Gastrocnemius medialis (tissue), 4 donors: ENCODE measurements around the gene RBM47. TPM values are rescaled to one million over a fixed set of nuclear protein-coding genes. Genes with fewer than 3 reads are reported as not detected.
"Not testable (repeated sequence)": the region's sequence is repeated elsewhere in the genome, so short reads cannot be mapped to it uniquely, and the experiment has no call there.

ENCODE experiments used
- ATAC-seq, 2 donors: fragments of 150-250 bp; one replicate each; pipeline ENCODE4 v1.9.1; 2016
- DNase-seq, 2 donors: peaks; one replicate each; pipeline ENCODE4 v3.0.0-alpha.2; 2019
- H3K27ac ChIP-seq, 4 donors: fragments of 200-600 bp; sonication (generic); 1 replicate in 1 of 4; 2 replicates in 3 of 4; pipeline ENCODE4 v1.5.1; 2016 to 2018; ENCODE audit warnings: mild to moderate bottlenecking in 2 of 4, moderate library complexity in 1 of 4
- H3K27me3 ChIP-seq, 3 donors: fragments of 200-600 bp; sonication (generic) in 2 of 3; 1 replicate in 1 of 3; 2 replicates in 2 of 3; pipeline versions ENCODE4 v1.5.1 to v1.6.0; 2016 to 2019; ENCODE audit warnings: mild to moderate bottlenecking in 1 of 3, moderate library complexity in 1 of 3
- H3K36me3 ChIP-seq, 2 donors: fragments of 200-600 bp; sonication (generic) in 1 of 2; one replicate each; pipeline ENCODE4 v1.5.1; 2017 to 2018
- H3K4me1 ChIP-seq, 2 donors: fragments of 200-600 bp; sonication (generic) in 1 of 2; one replicate each; pipeline ENCODE4 v1.5.1; 2016 to 2017; ENCODE audit warnings: mild to moderate bottlenecking in 2 of 2
- H3K4me3 ChIP-seq, 4 donors: fragments of 200-600 bp; sonication (generic) in 3 of 4; 1 replicate in 1 of 4; 2 replicates in 3 of 4; pipeline ENCODE4 v1.5.1; 2016 to 2019; ENCODE audit warnings: mild to moderate bottlenecking in 2 of 4
- H3K9me3 ChIP-seq, 3 donors: fragments of 200-600 bp; sonication (generic) in 2 of 3; 1 replicate in 1 of 3; 2 replicates in 2 of 3; pipeline ENCODE4 v1.5.1; 2016 to 2019
- CTCF ChIP-seq, 5 experiments: fragments of 450-650 bp in 3 of 5; fragments of 200-600 bp in 2 of 5; sonication (generic) in 2 of 5; IDR thresholded peaks in 4 of 5; conservative IDR thresholded peaks in 1 of 5; 1 replicate in 4 of 5; 2 replicates in 1 of 5; pipeline ENCODE4 v1.5.1; 2016 to 2019; ENCODE audit warnings: antibody characterized with exemption in 5 of 5, mild to moderate bottlenecking in 3 of 5, moderate library complexity in 3 of 5
- POLR2A ChIP-seq, 2 donors: fragments of 450-650 bp; IDR thresholded peaks; one replicate each; pipeline ENCODE4 v1.6.1; 2017; ENCODE audit warnings: antibody characterized with exemption in 2 of 2, mild to moderate bottlenecking in 2 of 2, moderate library complexity in 2 of 2
- in situ Hi-C, 4 donors: fragments of 200-750 bp; cut with MboI; loops; one replicate each; pipeline versions ENCODE4 v1.15.0 to v1.8.0; 2017; ENCODE audit warnings: low sequenced_read_pairs in 4 of 4
- intact Hi-C: fragments of 100-400 bp; cut with DNase I; formaldehyde crosslinking; loops from one replicate; pipeline ENCODE4 v1.15.1; 2023; ENCODE audit warnings: low total_unique reads
- total RNA-seq, 4 donors: library from RNA; depleted of rRNA; stranded (reverse); fragments of >200 nt; gene quantifications; one replicate each; pipeline versions ENCODE4 v1.1.0 to v1.2.3, GENCODE V29; 2016

The RBM47 gene
- total RNA-seq, 4 donors from 2014 or later = 1.5 to 8.7 (median 4.3) TPM

GRCh38 chr4:40448875-40449274 lies 180.8 kb downstream of the RBM47 start:
- H3K27me3 ChIP-seq = no peaks in the 10 kb centered on the region
- no peak overlapping the region for H3K4me3 ChIP-seq
- no peaks in the 10 kb centered on the region for H3K36me3 ChIP-seq
- DNase-seq (no peak), ATAC-seq (no peak)
- H3K4me1 ChIP-seq = no peaks in the 10 kb centered on the region
- no peaks in the 10 kb centered on the region for H3K9me3 ChIP-seq
- TF ChIP-seq POLR2A (IDR thresholded peaks at IDR 0.05) (no peak), CTCF (IDR thresholded peaks at IDR 0.05 in 4 of 5, conservative IDR thresholded peaks at IDR 0.05 in 1 of 5) (no peak)
- no peak overlapping the region for H3K27ac ChIP-seq
- intact Hi-C loops (no loop called here), in situ Hi-C loops (no loop called here)

- no peak for ATAC-seq
- Histone ChIP-seq H3K27me3 (no peaks in the 10 kb centered on the region), H3K36me3 (no peaks in the 10 kb centered on the region), H3K4me3 (no peak overlapping the region), H3K4me1 (no peaks in the 10 kb centered on the region), H3K27ac (no peak overlapping the region), H3K9me3 (no peaks in the 10 kb centered on the region)
- in situ Hi-C loops (no loop called here), intact Hi-C loops (no loop called here)
- DNase-seq = no peak
- TF ChIP-seq CTCF (IDR thresholded peaks at IDR 0.05 in 4 of 5, conservative IDR thresholded peaks at IDR 0.05 in 1 of 5) = no peak
- TF ChIP-seq POLR2A (IDR thresholded peaks at IDR 0.05) = no peak
These were observed 182.8 kb downstream of the RBM47 start for GRCh38 chr4:40446839-40447238.

- H3K4me1 ChIP-seq, H3K27me3 ChIP-seq, DNase-seq, intact Hi-C loops, H3K36me3 ChIP-seq, ATAC-seq, H3K9me3 ChIP-seq, H3K4me3 ChIP-seq, H3K27ac ChIP-seq, in situ Hi-C loops: not testable (repeated sequence)
These were observed 183.4 kb downstream of the RBM47 start for GRCh38 chr4:40446261-40446750.

- no peaks in the 10 kb centered on the region for H3K27me3 ChIP-seq
- no peaks in the 10 kb centered on the region for H3K36me3 ChIP-seq
- in situ Hi-C loops (no loop called here), intact Hi-C loops (no loop called here)
- DNase-seq (no peak), ATAC-seq (no peak)
- no peak overlapping the region for H3K27ac ChIP-seq
- no peaks in the 10 kb centered on the region for H3K4me1 ChIP-seq
- H3K4me3 ChIP-seq = no peak overlapping the region
- no peaks in the 10 kb centered on the region for H3K9me3 ChIP-seq
- no peak for TF ChIP-seq CTCF (IDR thresholded peaks at IDR 0.05 in 4 of 5, conservative IDR thresholded peaks at IDR 0.05 in 1 of 5)
- TF ChIP-seq POLR2A (IDR thresholded peaks at IDR 0.05) = no peak
These were observed 184.0 kb downstream of the RBM47 start for GRCh38 chr4:40445671-40446070.

GRCh38 chr4:40441430-40441829 lies 188.2 kb downstream of the RBM47 start:
- H3K36me3 ChIP-seq = no peaks in the 10 kb centered on the region
- intact Hi-C loops (no loop called here), in situ Hi-C loops (no loop called here)
- no peaks in the 10 kb centered on the region for H3K27me3 ChIP-seq
- H3K4me3 ChIP-seq = no peak overlapping the region
- no peaks in the 10 kb centered on the region for H3K9me3 ChIP-seq
- DNase-seq (no peak), ATAC-seq (no peak)
- H3K4me1 ChIP-seq = no peaks in the 10 kb centered on the region
- TF ChIP-seq POLR2A (IDR thresholded peaks at IDR 0.05) = no peak
- no peak for TF ChIP-seq CTCF (IDR thresholded peaks at IDR 0.05 in 4 of 5, conservative IDR thresholded peaks at IDR 0.05 in 1 of 5)
- H3K27ac ChIP-seq = no peak overlapping the region
